ENCODE measurements around the gene EFNA2.
"Not testable (repeated sequence)": the region's sequence is repeated elsewhere in the genome, so short reads cannot be mapped to it uniquely, and the experiment has no call there.

EFNA2 gene

GRCh38 chr19:1285737-1286360, at the start of gene EFNA2:
EFNA2 (plus strand) TSS chr19:1285873; CDS start chr19:1286169, 296 bp downstream.
- in situ Hi-C loops (cut with MboI; ENCODE audit: low sequenced_read_pairs) = no loop called here

GRCh38 chr19:1236576-1236975, 49.1 kb upstream of the EFNA2 start:
- in situ Hi-C loops (cut with MboI; ENCODE audit: low sequenced_read_pairs) = no loop called here

GRCh38 chr19:1237027-1237659, 48.5 kb upstream of the EFNA2 start:
- in situ Hi-C loops (cut with MboI; ENCODE audit: low sequenced_read_pairs) = no loop called here

DNA sequence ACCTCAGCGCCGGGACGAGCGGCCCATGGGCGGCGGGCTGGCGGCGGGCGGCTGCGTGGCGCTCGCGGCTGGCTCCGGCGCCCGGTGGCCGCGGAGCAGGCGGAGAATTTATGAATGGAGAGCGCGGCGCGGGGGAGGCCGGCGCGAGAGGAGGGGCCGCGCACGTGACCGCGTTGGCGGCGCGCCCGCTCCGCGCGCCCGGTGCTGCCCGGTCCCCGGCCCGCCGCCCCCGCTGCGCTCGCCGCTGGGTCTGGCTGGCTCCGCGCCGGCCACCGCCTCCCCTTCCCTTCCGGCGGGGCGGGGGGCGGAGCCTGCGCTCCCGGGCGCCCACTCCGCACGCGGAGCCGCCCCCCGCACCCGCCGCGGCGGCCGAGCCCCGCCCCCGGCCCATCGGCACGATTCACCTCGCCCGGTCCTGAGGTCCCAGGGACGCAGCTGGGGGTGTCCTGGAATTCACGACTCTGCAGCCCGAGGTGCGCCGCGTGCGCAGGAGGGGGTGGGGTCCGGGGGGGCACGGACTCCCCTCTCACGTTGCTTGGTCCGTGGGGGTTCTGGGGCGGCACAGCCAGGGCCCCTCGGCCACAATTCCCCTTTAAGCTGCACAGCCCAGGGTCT, 47.8 kb upstream of the EFNA2 start, which contains the start of gene CBARP:
Gene CBARP, minus strand, starts transcription at position 252 of the 615 bp plus-strand sequence. CDS start 1,905 bp downstream, outside the sequence.
- in situ Hi-C loops (cut with MboI; ENCODE audit: low sequenced_read_pairs) = no loop called here

GRCh38 chr19:1238369-1239303, 47.0 kb upstream of the EFNA2 start:
- in situ Hi-C loops (cut with MboI; ENCODE audit: low sequenced_read_pairs) = no loop called here

DNA sequence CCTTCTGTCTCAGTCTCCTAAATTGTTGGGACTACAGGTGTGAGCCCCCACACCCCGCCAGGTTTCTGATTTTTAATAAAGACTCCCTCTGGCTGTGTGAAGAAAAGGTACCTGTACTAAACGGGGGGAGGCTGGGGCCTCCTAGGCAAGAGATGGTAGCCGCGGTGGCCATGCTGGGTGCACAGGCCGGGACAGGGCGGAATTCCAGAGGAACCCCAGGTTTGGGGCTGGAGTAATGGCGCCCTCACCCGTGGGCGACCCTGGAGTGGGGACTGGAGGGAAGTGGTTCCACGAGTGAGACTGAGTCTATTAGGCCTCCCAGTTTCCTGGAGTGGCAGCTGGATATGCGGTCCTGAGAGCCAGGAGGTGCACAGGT, 46.3 kb upstream of the EFNA2 start:
- in situ Hi-C loops (cut with MboI; ENCODE audit: low sequenced_read_pairs) = no loop called here

GRCh38 chr19:1239796-1240737, 45.6 kb upstream of the EFNA2 start:
- in situ Hi-C loops (cut with MboI; ENCODE audit: low sequenced_read_pairs) = no loop called here

DNA sequence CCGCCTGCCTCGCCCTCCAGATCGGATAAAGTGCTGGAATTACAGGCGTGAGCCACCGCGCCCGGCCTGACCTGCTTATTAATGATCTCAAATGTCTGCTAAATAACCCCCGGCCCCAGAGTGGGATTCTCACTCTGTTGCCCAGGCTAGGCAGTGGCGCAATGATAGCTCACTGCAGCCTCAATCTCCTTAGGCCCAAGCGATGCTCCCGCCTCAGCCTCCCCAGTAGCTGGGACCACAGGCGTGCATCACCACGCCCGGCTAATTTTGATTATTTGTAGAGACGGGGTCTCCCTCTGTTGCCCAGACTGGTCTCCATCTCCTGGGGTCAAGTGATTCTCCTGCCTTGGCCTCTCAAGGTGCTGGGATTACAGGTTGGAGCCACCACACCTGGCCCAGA, 44.7 kb upstream of the EFNA2 start:
- in situ Hi-C loops (cut with MboI; ENCODE audit: low sequenced_read_pairs) = no loop called here

DNA sequence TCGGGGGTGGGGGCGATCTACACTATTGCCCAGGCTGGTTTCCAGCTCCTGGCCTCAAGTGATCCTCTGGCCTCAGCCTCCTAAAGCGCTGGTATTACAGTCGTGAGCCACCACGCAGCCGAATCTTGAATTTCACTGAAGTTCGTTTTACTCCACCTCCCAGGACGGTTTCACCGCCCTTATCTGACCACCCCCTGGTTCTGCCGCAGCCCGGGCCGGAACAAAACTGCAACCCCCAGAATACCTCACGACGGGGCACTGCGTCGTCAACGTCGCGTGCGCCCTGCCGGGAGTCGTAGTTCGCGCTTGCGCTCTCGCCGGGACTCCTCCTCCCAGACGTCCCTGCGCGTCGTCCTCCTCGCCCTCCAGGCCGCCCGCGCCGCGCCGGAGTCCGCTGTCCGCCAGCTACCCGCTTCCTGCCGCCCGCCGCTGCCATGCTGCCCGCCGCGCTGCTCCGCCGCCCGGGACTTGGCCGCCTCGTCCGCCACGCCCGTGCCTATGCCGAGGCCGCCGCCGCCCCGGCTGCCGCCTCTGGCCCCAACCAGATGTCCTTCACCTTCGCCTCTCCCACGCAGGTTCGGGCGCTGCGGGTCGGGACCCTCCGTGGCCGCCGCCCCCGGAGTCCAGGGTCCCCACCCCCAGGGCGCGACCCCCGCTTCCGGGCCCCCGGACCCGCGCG, 44.1 kb upstream of the EFNA2 start, which contains the start of gene ATP5F1D:
Gene ATP5F1D, plus strand, starts transcription at position 335 of the 679 bp plus-strand sequence. Its CDS starts 100 bp downstream, at position 435.
- in situ Hi-C loops (cut with MboI; ENCODE audit: low sequenced_read_pairs) = no loop called here

DNA sequence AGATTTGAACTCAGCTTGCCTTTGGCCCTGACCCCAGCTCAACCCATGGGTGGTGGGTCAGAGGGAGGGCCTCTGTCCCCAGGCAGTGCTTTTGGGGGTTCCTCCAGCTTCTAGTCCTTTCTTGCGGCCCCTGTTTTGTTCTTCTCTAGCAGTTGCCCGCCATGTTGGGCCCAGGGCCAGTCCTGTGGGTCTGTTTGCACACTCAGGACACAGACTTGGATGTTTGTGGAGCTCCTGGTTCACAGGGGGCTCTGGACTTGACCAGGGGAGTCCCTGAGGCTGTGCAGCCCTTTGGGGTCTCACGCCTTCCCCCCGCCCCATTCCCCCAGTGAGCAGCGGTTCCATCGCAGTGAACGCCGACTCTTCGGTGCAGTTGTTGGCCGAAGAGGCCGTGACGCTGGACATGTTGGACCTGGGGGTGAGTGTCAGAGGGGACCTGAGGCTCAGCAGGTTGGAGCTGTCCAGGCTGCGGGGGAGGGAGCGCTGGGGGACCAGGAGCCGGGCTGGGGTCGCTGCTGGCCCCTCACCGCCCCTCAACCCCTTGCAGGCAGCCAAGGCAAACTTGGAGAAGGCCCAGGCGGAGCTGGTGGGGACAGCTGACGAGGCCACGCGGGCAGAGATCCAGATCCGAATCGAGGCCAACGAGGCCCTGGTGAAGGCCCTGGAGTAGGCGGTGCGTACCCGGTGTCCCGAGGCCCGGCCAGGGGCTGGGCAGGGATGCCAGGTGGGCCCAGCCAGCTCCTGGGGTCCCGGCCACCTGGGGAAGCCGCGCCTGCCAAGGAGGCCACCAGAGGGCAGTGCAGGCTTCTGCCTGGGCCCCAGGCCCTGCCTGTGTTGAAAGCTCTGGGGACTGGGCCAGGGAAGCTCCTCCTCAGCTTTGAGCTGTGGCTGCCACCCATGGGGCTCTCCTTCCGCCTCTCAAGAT, 41.6 kb upstream of the EFNA2 start:
- in situ Hi-C loops (cut with MboI; ENCODE audit: low sequenced_read_pairs) = no loop called here

DNA sequence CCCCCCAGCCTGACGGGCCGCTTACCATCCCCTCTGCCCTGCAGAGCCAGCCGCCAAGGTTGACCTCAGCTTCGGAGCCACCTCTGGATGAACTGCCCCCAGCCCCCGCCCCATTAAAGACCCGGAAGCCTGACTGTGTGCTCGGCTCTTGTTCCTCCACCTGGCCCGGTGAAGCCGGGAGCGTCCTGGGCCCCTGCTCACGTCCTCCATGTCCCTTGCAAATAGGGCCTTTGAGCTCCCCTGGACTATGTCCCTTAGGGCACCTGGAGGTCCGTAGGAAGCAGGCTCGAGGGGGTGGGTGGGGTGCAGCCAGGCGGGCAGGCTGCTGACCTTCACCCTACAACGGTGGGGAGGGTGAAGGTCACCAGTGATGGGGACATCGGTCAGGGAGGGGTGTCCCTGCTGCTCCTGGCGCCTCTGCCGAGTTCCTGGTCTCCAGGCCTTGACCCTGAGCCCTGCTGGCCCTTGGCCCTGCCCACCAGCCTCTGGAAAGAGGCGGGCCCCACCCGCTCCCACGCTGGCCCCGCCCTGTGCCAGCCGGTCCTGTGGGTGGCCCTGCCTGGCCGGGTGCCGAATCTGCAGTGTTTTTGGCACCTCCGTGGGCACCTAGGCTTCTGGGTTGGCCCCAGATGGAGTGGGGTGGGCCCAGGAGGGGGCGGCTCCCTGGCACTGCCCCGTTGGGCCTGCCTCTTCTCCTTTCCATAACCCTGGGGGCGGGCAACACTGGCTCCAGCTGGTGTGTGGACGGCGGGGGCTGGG, 40.8 kb upstream of the EFNA2 start:
- in situ Hi-C loops (cut with MboI; ENCODE audit: low sequenced_read_pairs) = no loop called here

DNA sequence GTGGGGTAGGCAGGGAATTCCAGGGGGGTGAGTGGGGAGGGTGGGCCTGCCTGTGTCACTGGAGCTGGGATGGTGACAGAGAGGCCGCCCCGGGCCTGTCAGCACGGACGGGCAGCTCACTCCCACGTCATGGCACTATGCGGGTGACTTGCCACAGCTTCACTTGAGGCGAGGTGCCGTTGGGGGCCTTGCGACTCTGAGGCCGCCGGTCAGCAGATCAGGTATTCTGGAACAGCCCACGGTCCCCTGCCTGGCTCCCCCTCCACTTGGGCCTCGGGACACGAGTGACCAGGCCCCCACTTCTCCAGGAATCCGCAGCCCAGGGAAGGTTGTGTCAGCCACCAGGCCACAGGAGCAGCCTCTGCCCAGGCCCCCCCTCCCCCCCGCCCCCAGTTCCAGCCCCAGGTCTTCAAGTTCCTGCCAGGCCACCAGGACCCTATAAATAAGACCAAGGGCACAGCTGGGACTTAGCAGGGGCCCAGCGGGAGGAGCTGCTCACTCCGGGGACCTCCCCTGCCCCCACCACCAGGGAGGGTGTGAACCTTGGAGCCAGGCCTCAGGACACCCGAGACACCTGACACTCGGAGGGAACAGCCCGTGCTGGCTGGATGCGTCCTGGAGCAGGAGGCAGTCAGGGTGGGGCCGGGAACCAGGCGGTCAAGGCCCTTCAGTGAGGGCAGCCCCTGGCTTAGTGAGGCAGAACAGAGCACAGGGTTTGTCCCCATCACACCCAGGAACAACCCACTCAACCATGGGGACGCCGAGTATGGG, 40.0 kb upstream of the EFNA2 start:
- in situ Hi-C loops (cut with MboI; ENCODE audit: low sequenced_read_pairs) = no loop called here

GRCh38 chr19:1246265-1247087, 39.2 kb upstream of the EFNA2 start:
- in situ Hi-C loops (cut with MboI; ENCODE audit: low sequenced_read_pairs) = not testable (repeated sequence)

- in situ Hi-C loops (cut with MboI; ENCODE audit: low sequenced_read_pairs) = no loop called here
Observed at GRCh38 chr19:1247748-1248138, 37.9 kb upstream of the EFNA2 start.

DNA sequence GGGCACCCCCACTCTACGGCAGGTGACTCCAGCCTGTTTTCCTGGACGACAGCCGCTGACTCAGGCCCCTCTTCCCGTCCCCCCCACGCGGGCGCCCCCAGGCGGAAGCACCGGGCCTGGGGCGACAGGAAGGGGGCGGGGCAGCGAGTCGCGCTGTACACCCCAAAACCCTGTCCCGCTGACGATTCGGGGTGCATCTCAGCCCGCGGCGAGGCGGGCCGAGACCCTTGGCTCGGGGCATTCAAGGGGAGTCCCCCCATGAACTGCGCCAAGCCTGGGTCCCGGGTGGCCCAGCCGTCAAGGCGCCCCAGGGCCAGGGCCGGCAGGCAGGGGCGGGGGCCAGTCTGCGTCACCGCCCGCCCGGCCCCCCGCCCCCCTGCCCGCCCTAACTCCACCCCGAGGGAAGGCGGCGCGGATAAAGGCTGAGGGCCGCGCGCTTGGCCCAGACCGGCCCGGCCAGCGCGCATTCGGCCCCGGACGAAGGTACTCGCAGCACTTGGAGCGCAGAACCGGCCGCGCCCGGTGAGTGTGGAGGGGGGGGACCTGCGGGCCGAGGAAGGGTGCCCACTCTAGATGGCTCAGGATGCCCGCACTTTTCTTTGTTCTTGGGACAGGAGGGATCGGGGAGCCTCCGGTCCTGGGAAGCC, 37.4 kb upstream of the EFNA2 start, which contains the start of gene MIDN:
Gene MIDN, plus strand, starts transcription at position 445 of the 647 bp plus-strand sequence. CDS start 1,714 bp downstream, outside the sequence.
- in situ Hi-C loops (cut with MboI; ENCODE audit: low sequenced_read_pairs) = no loop called here
